Measurements from ENCODE around the gene COBL. TPM values are rescaled to one million over a fixed set of nuclear protein-coding genes. Genes with fewer than 3 reads are reported as not detected.

Gene COBL
- total RNA-seq, 1 donor from 2014 or later, result 1.2 TPM

GRCh38 chr7:51308265-51308664, 8.3 kb downstream of the COBL start:
- H3K4me1 Mint-ChIP-seq, result no peaks in the 10 kb centered on the region
- no peak for DNase-seq (ENCODE audit: low spot score in 2 of 2, unreplicated experiment in 2 of 2)
- no peak overlapping the region for H3K27ac Mint-ChIP-seq

DNA sequence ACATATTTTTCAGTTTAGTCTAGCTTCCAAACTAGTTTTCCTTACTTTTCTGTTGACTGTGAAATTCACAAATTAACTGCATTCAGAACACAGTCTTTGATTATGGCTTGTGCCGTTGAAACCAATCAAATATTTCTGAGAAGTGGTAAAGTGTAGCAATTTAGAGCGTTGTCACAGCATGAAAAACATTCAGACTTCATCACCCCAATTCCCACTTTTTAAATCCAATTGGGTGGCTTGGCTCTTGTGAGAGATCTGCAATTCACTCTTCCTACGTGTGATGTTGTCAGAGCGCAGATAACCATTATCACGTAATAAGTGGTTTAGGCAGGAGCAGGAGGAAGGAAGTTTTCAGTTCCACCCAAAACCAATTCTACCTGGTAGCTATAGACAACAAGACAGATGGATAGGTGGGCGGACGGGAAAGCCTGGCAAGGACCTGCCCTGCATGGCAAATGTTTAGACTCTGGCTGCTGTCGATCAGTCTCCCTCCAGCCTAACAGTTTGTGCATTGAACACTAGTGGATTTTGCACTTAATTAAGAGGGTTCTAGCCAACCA, 8.9 kb downstream of the COBL start:
- Mint-ChIP-seq H3K9me3 (no peaks in the 10 kb centered on the region), H3K4me3 (no peak overlapping the region), H3K27me3 (ENCODE audit: low read depth) (peaks cover 8% of the 10 kb centered on the region), H3K27ac (no peak overlapping the region), H3K4me1 (peaks cover 3% of the 10 kb centered on the region), H3K36me3 (no peaks in the 10 kb centered on the region)
- TF ChIP-seq CTCF (IDR thresholded peaks at IDR 0.05; ENCODE audit: unreplicated experiment), result no peak
- DNase-seq (ENCODE audit: low spot score in 2 of 2, unreplicated experiment in 2 of 2), result no peak

More at GRCh38 chr7:51308265-51308664, 8.3 kb downstream of the COBL start:
- Mint-ChIP-seq H3K4me3 (no peak overlapping the region), H3K36me3 (no peaks in the 10 kb centered on the region), H3K27me3 (ENCODE audit: low read depth) (peaks cover 8% of the 10 kb centered on the region), H3K9me3 (no peaks in the 10 kb centered on the region)
- no peak for TF ChIP-seq CTCF (IDR thresholded peaks at IDR 0.05; ENCODE audit: unreplicated experiment)

GRCh38 chr7:51306761-51307160, 9.8 kb downstream of the COBL start:
- no peak for TF ChIP-seq CTCF (IDR thresholded peaks at IDR 0.05; ENCODE audit: unreplicated experiment)
- DNase-seq (ENCODE audit: low spot score in 2 of 2, unreplicated experiment in 2 of 2), result no peak
- Mint-ChIP-seq H3K27ac (no peak overlapping the region), H3K4me3 (no peak overlapping the region), H3K27me3 (ENCODE audit: low read depth) (peaks cover 6% of the 10 kb centered on the region), H3K36me3 (no peaks in the 10 kb centered on the region), H3K4me1 (peaks cover 4% of the 10 kb centered on the region), H3K9me3 (no peaks in the 10 kb centered on the region)

- H3K4me1 Mint-ChIP-seq, result peaks cover 4% of the 10 kb centered on the region
- no peaks in the 10 kb centered on the region for H3K27me3 Mint-ChIP-seq (ENCODE audit: low read depth)
- H3K9me3 Mint-ChIP-seq, result no peaks in the 10 kb centered on the region
- no peak overlapping the region for H3K27ac Mint-ChIP-seq
- DNase-seq (ENCODE audit: low spot score in 2 of 2, unreplicated experiment in 2 of 2), result no peak
- H3K36me3 Mint-ChIP-seq, result no peaks in the 10 kb centered on the region
- TF ChIP-seq CTCF (IDR thresholded peaks at IDR 0.05; ENCODE audit: unreplicated experiment), result no peak
- no peak overlapping the region for H3K4me3 Mint-ChIP-seq
Measured at GRCh38 chr7:51304729-51305128, 11.9 kb downstream of the COBL start.

DNA sequence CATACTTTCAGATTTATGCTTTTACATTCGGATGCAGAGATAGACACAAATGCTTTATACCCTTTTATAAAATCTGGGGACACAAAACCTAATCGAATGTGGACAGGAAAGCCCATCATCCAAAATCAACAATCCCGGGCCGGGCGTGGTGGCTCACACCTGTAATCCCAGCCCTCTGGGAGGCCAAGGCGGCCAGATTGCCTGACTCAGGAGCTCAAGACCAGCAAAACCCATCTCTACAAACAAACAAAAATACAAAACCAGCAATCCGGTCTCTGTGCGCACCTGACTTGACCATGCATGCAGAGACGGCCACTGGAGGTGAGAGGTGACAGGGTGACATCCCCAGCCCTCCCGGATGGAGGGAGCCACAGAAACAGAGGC, 13.5 kb downstream of the COBL start:
- no peak for DNase-seq (ENCODE audit: low spot score in 2 of 2, unreplicated experiment in 2 of 2)
- H3K27me3 Mint-ChIP-seq (ENCODE audit: low read depth), result no peaks in the 10 kb centered on the region
- no peaks in the 10 kb centered on the region for H3K9me3 Mint-ChIP-seq
- no peak overlapping the region for H3K27ac Mint-ChIP-seq
- H3K4me1 Mint-ChIP-seq, result peaks cover 4% of the 10 kb centered on the region
- H3K36me3 Mint-ChIP-seq, result no peaks in the 10 kb centered on the region
- H3K4me3 Mint-ChIP-seq, result no peak overlapping the region
- no peak for TF ChIP-seq CTCF (IDR thresholded peaks at IDR 0.05; ENCODE audit: unreplicated experiment)

GRCh38 chr7:51301806-51302205, 14.8 kb downstream of the COBL start:
- H3K36me3 Mint-ChIP-seq, result no peaks in the 10 kb centered on the region
- TF ChIP-seq CTCF (IDR thresholded peaks at IDR 0.05; ENCODE audit: unreplicated experiment), result no peak
- H3K27me3 Mint-ChIP-seq (ENCODE audit: low read depth), result no peaks in the 10 kb centered on the region
- peaks cover 4% of the 10 kb centered on the region for H3K4me1 Mint-ChIP-seq
- H3K4me3 Mint-ChIP-seq, result no peak overlapping the region
- H3K9me3 Mint-ChIP-seq, result no peaks in the 10 kb centered on the region
- DNase-seq (ENCODE audit: low spot score in 2 of 2, unreplicated experiment in 2 of 2), result no peak
- no peak overlapping the region for H3K27ac Mint-ChIP-seq

Measured in mesothelial cell of epicardium (in vitro differentiated cells).